Osteoblast (primary cell): ENCODE measurements around the gene FGF12. TPM values are rescaled to one million over a fixed set of nuclear protein-coding genes. Genes with fewer than 3 reads are reported as not detected.

ENCODE experiments used
- DNase-seq: peaks from one replicate; pipeline ENCODE4 v3.0.0; 2011; ENCODE audit warnings: low spot score, mixed read lengths; ENCODE audit not compliant: insufficient read length; ENCODE audit errors: missing footprints
- H2AFZ ChIP-seq: 2 replicates; pipeline ENCODE4 v1.6.0; 2011; ENCODE audit warnings: mild to moderate bottlenecking, low read length
- H3K27ac ChIP-seq: 2 replicates; pipeline ENCODE4 v1.5.1; 2011; ENCODE audit warnings: mild to moderate bottlenecking, low read depth, low read length, moderate library complexity
- H3K27me3 ChIP-seq: 2 replicates; pipeline ENCODE4 v1.6.0; 2012; ENCODE audit warnings: mild to moderate bottlenecking, control low read depth, inconsistent platforms, low read length, moderate library complexity; ENCODE audit not compliant: insufficient read depth
- H3K36me3 ChIP-seq: 2 replicates; pipeline ENCODE4 v1.5.1; 2011; ENCODE audit warnings: mild to moderate bottlenecking, low read length, control low read depth, moderate library complexity; ENCODE audit not compliant: insufficient read depth
- H3K4me1 ChIP-seq: 2 replicates; pipeline ENCODE4 v1.5.1; 2011; ENCODE audit warnings: mild to moderate bottlenecking, low read length, control low read depth, moderate library complexity; ENCODE audit not compliant: insufficient read depth
- H3K4me2 ChIP-seq: 2 replicates; pipeline ENCODE4 v1.6.0; 2011; ENCODE audit warnings: mild to moderate bottlenecking, low read length; ENCODE audit not compliant: insufficient read depth
- H3K4me3 ChIP-seq: fragments of 200-600 bp; sonication (generic); 3 replicates; pipeline ENCODE4 v1.5.1; 2012; ENCODE audit warnings: mild to moderate bottlenecking, low read length, inconsistent platforms; ENCODE audit not compliant: insufficient read depth
- H3K79me2 ChIP-seq: 2 replicates; pipeline ENCODE4 v1.6.0; 2012; ENCODE audit warnings: mild to moderate bottlenecking, low read length, control low read depth, inconsistent platforms; ENCODE audit not compliant: insufficient read depth
- H3K9me3 ChIP-seq: 2 replicates; pipeline ENCODE4 v1.5.1; 2011; ENCODE audit warnings: low read depth, low read length, control low read depth
- H4K20me1 ChIP-seq: 2 replicates; pipeline ENCODE4 v1.6.0; 2012; ENCODE audit warnings: mild to moderate bottlenecking, low read length, control low read depth; ENCODE audit not compliant: insufficient read depth
- CTCF ChIP-seq: IDR thresholded peaks from 2 replicates; pipeline ENCODE4 v1.5.1; 2011; ENCODE audit warnings: mild to moderate bottlenecking, low read depth, low read length, moderate library complexity; ENCODE audit errors: extremely low read depth
- total RNA-seq: library from RNA; depleted of rRNA; stranded (reverse); fragments of >200 nt; gene quantifications from 2 replicates; pipeline ENCODE4 v1.2.3, GENCODE V29; 2012

Gene FGF12
- total RNA-seq, 1 donor, result not detected

- Histone ChIP-seq H3K4me3 (no peak overlapping the region), H3K9me3 (no peaks in the 10 kb centered on the region), H3K4me2 (no peak overlapping the region), H3K27me3 (no peaks in the 10 kb centered on the region), H3K79me2 (no peaks in the 10 kb centered on the region), H3K4me1 (no peaks in the 10 kb centered on the region), H2AFZ (no peak overlapping the region), H3K36me3 (no peaks in the 10 kb centered on the region), H4K20me1 (no peaks in the 10 kb centered on the region), H3K27ac (no peak overlapping the region)
- no peak for DNase-seq
- TF ChIP-seq CTCF, result no peak
Observed at GRCh38 chr3:192244591-192244990, 482.8 kb downstream of the FGF12 start.

GRCh38 chr3:192239956-192240355 is 487.4 kb downstream of the FGF12 start:
- no peak for TF ChIP-seq CTCF
- no peaks in the 10 kb centered on the region for H3K79me2 ChIP-seq
- H3K36me3 ChIP-seq, result no peaks in the 10 kb centered on the region
- no peaks in the 10 kb centered on the region for H3K27me3 ChIP-seq
- H3K9me3 ChIP-seq, result peaks cover 4% of the 10 kb centered on the region
- no peak for DNase-seq
- no peak overlapping the region for H3K4me3 ChIP-seq
- H3K4me2 ChIP-seq, result no peak overlapping the region
- no peak overlapping the region for H2AFZ ChIP-seq
- no peaks in the 10 kb centered on the region for H3K4me1 ChIP-seq
- no peaks in the 10 kb centered on the region for H4K20me1 ChIP-seq
- no peak overlapping the region for H3K27ac ChIP-seq

GRCh38 chr3:192237992-192238608 is 489.2 kb downstream of the FGF12 start:
- Histone ChIP-seq H3K4me1 (no peaks in the 10 kb centered on the region), H4K20me1 (no peaks in the 10 kb centered on the region), H3K9me3 (peaks cover 4% of the 10 kb centered on the region), H2AFZ (no peak overlapping the region), H3K4me2 (no peak overlapping the region), H3K27ac (no peak overlapping the region), H3K36me3 (no peaks in the 10 kb centered on the region), H3K79me2 (no peaks in the 10 kb centered on the region), H3K4me3 (no peak overlapping the region), H3K27me3 (no peaks in the 10 kb centered on the region)
- no peak for DNase-seq
- TF ChIP-seq CTCF, result no peak

GRCh38 chr3:192229866-192230265 is 497.5 kb downstream of the FGF12 start:
- Histone ChIP-seq H4K20me1 (no peaks in the 10 kb centered on the region), H2AFZ (no peak overlapping the region), H3K27me3 (no peaks in the 10 kb centered on the region), H3K4me3 (no peak overlapping the region), H3K4me2 (no peak overlapping the region), H3K9me3 (no peaks in the 10 kb centered on the region), H3K4me1 (no peaks in the 10 kb centered on the region), H3K79me2 (no peaks in the 10 kb centered on the region), H3K27ac (no peak overlapping the region), H3K36me3 (no peaks in the 10 kb centered on the region)
- no peak for DNase-seq
- TF ChIP-seq CTCF, result no peak
